GM21526 (cell line): Measurements from ENCODE around the gene MED27.

ENCODE experiments used
- ATAC-seq: cut with Tn5 transposase; IDR thresholded peaks from one replicate; pipeline ENCODE4 v1.9.1; 2021; ENCODE audit warnings: moderate library complexity; ENCODE audit not compliant: unreplicated experiment, low FRiP score

MED27 gene

GRCh38 chr9:132044176-132044875 lies 35.3 kb downstream of the MED27 start:
- no peak for ATAC-seq

- ATAC-seq: no peak
Measured at GRCh38 chr9:132043708-132044107, 36.0 kb downstream of the MED27 start.

DNA sequence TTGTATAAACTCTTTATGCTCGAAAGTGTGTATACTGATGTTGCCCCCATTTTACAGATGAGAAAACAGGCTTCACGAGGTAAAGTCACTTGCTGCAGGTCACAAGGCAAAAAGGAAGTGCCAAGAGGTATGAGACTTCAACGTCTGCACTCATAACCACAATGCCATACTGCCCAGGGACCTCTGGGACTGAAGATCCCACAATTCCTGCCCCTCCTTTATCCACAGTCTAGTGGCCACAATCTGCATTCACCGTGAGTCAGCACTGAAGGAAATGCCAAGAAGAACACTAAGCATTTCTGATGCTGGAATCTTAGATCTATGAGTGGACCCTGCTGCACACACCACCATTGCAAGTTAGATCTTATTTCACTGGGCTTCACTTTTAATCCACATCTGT lies 37.3 kb downstream of the MED27 start:
- ATAC-seq: no peak

DNA sequence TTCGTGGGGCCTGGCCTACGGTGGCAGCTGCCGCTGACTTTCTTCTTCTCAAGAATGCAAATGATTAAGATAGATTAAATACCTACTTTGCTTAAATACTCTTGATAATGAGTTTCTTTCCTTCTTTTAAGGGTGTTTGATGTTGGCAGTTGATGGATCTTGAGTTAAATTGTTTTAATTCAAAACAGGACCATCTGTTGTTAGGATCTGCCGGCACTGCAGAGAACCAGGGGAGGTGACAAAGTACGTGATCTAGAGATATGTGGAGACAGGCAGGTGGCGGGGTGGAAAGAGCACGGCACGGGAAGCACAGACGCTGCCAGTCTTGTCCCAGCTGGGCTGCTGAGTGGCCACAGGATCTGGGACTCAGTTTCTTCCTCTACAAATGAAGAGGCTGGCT lies 37.9 kb downstream of the MED27 start:
- no peak for ATAC-seq

GRCh38 chr9:132040808-132041207 lies 38.9 kb downstream of the MED27 start:
- ATAC-seq: no peak

- ATAC-seq: no peak
Measured at GRCh38 chr9:132040246-132040645, 39.4 kb downstream of the MED27 start.

DNA sequence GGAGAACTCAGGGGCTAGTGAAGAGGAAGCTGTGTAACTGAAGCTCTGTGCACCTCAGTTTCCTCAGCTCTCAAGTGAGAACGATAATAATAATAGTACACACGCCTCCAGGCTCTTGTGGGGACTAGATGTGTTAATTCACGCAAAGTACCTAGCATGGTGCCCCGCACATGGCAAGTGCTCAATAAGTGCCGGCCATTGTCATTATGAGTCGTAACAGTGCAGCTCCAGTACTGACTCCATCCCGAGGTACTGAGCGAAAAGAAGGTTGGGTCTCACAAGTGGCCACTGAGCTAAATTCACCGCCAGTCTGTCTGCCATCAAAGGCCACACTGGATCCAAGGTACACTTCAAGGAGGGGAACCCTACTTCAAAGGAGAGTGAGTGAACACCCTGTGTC lies 40.4 kb downstream of the MED27 start:
- ATAC-seq: no peak

DNA sequence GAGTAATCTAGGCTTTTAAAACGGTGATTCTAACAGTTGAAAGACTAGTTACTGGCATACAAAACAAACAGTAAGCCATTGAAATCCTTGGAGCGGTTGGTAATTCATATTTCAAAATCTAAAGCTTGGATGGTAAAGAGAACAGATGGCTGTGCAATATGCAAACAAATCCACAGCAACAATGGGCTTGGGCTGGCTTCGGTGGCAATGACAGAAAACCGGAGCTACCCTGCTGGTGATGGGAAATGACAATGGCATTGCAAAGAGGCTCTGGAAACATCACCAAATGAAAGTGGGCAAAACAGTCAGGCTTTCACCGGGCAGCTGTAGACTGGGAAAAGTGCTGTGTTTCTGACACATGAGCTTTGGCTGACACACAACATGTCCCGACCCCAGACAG lies 42.2 kb downstream of the MED27 start:
- ATAC-seq: no peak

GRCh38 chr9:132036521-132036920 lies 43.1 kb downstream of the MED27 start:
- no peak for ATAC-seq

- ATAC-seq: no peak
Measured at GRCh38 chr9:132035679-132036078, 44.0 kb downstream of the MED27 start.

DNA sequence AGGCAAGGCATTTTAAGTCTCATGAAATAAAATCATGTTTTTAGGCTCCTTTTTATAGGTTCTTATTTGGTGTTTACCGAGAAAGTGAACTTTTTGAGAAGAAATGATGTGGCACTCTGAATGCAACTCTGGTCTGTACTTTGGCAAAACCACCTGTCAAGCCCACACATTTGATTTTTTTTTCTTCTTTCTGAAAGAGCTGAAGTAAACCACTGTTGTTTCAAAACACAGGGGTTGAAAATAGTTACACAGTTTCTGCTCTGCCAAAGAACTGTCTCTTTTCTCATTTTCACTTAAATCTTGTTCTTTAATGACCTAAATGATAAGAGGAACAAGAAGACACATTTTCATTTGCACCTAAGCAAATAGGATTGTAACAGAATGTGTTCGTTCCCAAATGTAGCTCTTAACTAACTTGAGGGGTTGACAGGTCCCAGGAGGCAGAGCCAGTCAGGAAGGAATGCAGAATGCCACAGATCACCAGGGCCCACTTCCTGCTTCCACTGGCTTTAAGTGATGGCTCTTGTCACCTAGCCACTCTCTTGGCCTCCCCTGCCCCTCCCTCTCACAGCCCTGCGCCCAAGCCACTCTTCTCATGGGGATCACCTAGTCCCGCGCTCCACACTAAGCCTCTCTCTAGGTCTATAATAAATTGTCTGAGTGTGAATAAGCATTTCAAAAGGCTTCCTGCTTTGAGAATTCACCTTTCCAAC lies 47.3 kb downstream of the MED27 start:
- no peak for ATAC-seq

- no peak for ATAC-seq
Measured at GRCh38 chr9:132031467-132032237, 48.0 kb downstream of the MED27 start.

DNA sequence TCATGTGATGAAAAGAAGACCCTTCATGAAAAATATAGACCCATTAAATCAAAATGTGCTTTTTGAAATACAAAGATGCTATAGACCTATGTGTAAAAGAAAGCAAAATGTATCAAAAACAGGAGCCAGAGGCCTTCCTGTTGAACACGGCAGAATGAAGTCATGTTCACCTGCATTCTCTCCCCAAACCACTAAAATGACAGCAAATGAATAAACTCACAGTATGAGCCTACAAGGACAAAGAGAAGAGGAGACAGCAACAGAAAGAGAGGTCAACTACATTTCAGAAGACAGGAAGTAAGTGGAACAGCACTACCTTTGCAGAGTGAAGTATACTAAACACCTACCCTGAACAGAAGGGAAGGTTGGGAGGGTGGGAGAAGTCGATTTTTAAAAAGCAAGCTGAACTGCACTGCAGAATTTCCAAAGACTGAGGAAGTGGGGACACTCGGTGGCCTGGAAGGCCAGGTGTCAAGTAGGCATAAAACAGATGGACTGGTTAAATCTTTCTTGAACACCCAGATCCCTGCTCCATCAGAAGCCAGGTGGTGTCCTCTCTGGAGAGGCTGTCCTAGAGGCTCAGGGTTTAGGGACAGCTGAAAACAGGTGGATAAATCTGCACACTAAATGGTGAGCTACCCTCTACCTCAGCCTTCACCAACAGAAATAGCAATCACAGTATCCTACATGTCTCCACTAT lies 48.9 kb downstream of the MED27 start:
- no peak for ATAC-seq

DNA sequence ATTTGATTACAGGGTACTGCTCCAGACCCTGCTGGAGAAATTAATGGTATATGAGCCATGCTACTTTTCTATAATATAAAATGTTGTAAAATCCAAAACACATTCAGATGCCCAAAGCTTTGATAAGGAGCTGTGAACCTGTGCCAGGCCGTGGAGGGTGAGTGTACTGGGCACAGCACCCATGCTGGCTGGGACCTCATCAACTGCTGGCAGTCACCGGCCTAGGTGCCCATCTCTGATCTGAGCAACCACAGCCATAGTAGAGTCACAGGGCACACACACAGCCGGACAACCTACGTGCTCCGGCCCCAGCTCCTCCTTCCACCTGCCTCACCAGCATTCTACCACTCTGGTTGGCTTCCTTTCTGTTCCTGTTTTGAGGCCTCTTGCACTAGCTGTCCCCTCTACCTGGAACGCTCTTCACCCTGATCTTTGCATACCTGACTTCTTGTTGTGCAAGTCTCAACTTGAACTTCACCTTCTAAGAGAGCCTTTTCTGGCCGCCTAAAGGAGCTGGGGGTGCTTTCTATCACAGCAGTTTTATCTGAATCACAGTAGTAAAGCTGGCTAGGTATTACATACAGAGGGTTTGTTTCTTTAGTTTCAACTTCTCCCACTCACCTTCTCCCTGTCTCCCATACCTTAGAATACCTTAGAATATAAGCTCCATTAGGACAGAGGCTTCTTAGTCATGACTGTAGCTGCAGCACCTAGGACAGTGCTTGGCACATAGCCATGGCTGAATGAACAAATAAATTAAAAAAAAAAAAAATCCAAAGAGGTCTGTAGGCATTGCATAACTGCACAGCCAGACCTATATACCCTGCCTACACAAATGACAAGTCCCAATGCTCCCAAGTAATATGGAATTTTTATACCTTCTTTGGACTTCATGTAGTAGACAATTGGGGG lies 51.7 kb downstream of the MED27 start:
- no peak for ATAC-seq

GRCh38 chr9:132026932-132027585 lies 52.6 kb downstream of the MED27 start:
- ATAC-seq: no peak

GRCh38 chr9:132025766-132026165 lies 53.9 kb downstream of the MED27 start:
- no peak for ATAC-seq

DNA sequence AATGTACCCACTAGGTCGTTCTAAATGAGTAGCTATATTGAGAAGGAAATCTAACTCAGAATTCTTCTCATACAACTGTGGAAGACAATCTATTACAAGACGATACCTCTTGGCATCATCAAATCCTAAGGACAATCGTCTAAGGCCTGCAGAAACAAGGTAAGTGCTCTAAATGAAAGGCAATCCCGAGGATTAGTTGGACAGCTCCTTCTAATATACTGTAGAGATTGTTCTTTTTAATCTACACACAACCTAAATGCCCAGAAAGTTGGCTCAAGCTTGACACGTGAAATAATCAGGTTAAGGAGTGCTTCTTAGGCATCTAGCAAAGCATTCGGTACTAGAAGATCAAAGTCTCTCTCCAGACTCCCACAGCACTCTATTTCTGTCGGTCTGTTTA lies 55.1 kb downstream of the MED27 start:
- ATAC-seq: no peak

DNA sequence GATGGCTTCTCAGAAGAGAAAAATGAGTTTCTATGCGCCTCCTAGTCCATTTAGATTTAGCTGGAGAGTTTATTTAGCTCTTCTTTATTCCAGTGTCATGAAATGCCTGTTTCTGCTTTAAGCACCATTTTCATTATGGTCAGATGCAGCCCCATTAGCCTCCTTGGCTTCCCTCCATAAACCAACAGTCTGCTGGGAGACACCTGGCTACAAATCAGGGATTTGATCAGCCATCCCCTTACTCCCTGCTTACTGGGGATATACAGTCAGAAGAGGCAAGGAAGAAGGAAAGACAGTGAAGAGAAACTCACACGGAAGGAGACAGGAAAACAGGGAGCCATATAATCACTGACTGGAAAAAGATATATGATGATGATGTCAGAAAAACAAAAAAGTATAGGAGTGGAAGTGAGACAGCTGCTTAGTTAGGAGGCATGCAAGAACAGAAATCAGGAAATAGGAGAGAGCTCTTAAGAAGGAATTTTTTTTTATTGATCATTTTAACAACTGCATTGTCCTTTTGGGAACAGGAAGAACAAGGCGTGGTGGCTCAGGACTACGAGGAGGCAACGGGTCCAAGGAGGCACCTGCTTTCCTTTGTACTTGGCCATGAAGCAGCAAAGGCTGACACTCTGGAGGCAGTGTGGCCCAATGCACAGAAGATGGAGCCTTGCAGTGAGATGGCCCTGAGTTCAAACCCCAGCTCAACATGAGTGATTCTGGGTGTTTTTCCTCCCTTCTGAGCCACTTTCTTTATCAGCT lies 56.1 kb downstream of the MED27 start:
- no peak for ATAC-seq
